Duodenal mucosa (tissue), 2 donors: ENCODE measurements around the gene MAIP1.

Experiments
- H3K27ac ChIP-seq: one replicate; pipeline ENCODE4 v1.7.0; 2013; ENCODE audit warnings: low read depth, low read length
- H3K27me3 ChIP-seq, 2 donors: one replicate each; pipeline ENCODE4 v1.7.0; 2013; ENCODE audit warnings: low read length in 2 of 2, control low read depth in 1 of 2; ENCODE audit not compliant: insufficient read depth in 2 of 2, control insufficient read depth in 1 of 2
- H3K36me3 ChIP-seq, 2 donors: one replicate each; pipeline ENCODE4 v1.7.0; 2013; ENCODE audit warnings: low read length in 2 of 2, control low read depth in 1 of 2; ENCODE audit not compliant: insufficient read depth in 2 of 2, control insufficient read depth in 1 of 2
- H3K4me1 ChIP-seq, 2 donors: one replicate each; pipeline ENCODE4 v1.7.0; 2013; ENCODE audit warnings: low read length in 2 of 2, control low read depth in 1 of 2; ENCODE audit not compliant: insufficient read depth in 2 of 2, control insufficient read depth in 1 of 2
- H3K4me3 ChIP-seq, 2 donors: one replicate each; pipeline ENCODE4 v1.7.0; 2013; ENCODE audit warnings: low read length in 2 of 2, low read depth in 1 of 2
- H3K9ac ChIP-seq, 2 donors: one replicate each; pipeline ENCODE4 v1.7.0; 2013; ENCODE audit warnings: low read length in 2 of 2, low read depth in 1 of 2
- H3K9me3 ChIP-seq, 2 donors: one replicate each; pipeline ENCODE4 v1.7.0; 2013; ENCODE audit warnings: low read length in 2 of 2, control low read depth in 1 of 2; ENCODE audit not compliant: control insufficient read depth in 1 of 2

The MAIP1 gene

DNA sequence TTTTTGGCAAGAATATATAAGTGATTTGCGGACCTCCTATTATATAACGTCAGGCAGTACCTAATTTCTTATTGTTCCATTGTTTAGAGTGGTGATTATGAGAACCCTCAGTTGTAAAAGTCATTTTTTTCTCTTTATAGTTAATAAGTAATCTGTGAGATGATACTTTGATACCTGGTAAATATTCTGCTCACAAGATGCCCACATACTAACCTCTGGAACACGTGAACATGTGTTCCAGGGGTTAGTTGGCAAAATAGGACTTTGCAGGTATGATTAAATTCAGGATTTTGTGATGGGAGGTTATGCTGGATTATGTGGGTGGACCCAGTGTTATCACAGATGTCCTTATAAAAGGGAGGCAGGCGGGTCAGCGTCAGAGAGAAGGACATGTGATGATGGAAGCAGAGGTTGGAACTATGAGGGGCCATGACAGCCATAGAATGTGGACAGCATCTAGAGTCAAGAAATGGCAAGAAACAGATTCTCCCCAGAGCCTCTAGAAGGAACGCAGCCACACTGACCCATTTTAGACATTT is 16.8 kb downstream of the MAIP1 start:
- Histone ChIP-seq H3K27me3 (no peaks in the 10 kb centered on the region), H3K9ac (peak overlapping the region in 1 of 2 donors; percentile 4), H3K4me1 (peaks cover 6 to 12% of the 10 kb centered on the region in 2 donors), H3K27ac (no peak overlapping the region), H3K9me3 (no peaks in the 10 kb centered on the region), H3K4me3 (no peak overlapping the region), H3K36me3 (no peaks in the 10 kb centered on the region)

GRCh38 chr2:199973703-199974102 is 18.3 kb downstream of the MAIP1 start:
- H3K27ac ChIP-seq: no peak overlapping the region
- no peaks in the 10 kb centered on the region for H3K27me3 ChIP-seq
- no peaks in the 10 kb centered on the region for H3K9me3 ChIP-seq
- H3K4me3 ChIP-seq: no peak overlapping the region
- no peak overlapping the region for H3K9ac ChIP-seq
- H3K36me3 ChIP-seq: no peaks in the 10 kb centered on the region
- peaks cover 9 to 23% of the 10 kb centered on the region in 2 donors for H3K4me1 ChIP-seq

- no peak overlapping the region for H3K27ac ChIP-seq
- H3K4me1 ChIP-seq: peaks cover 13 to 35% of the 10 kb centered on the region in 2 donors
- H3K4me3 ChIP-seq: no peak overlapping the region
- H3K9me3 ChIP-seq: no peaks in the 10 kb centered on the region
- H3K9ac ChIP-seq: no peak overlapping the region
- H3K27me3 ChIP-seq: no peaks in the 10 kb centered on the region
- no peaks in the 10 kb centered on the region for H3K36me3 ChIP-seq
Measured at GRCh38 chr2:199975273-199975895, 20.0 kb downstream of the MAIP1 start.

DNA sequence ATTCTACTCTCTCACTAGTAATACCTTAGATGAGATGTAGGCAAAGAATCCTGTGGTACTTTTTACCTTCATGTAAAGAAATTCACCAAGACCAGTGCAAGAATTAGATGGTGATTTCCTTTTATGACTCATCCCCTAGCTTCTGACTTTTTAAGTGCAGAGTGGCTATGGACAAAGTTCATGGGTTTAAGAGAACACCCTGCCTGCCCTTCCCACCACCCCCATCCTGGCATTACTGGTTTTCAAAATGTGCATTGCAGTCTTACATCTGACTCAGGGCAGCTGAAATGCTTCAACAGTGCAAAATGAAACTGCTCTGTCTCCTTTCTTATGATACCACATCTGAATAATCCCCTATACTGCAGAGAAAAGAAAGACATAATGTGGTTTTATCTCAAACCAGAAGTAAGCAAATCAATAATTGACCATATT is 22.6 kb downstream of the MAIP1 start:
- H3K9ac ChIP-seq: no peak overlapping the region
- no peaks in the 10 kb centered on the region for H3K36me3 ChIP-seq
- H3K4me3 ChIP-seq: peak overlapping the region; percentile 13 to 34
- no peaks in the 10 kb centered on the region for H3K27me3 ChIP-seq
- H3K9me3 ChIP-seq: no peaks in the 10 kb centered on the region
- peaks cover 8 to 23% of the 10 kb centered on the region in 2 donors for H3K4me1 ChIP-seq
- no peak overlapping the region for H3K27ac ChIP-seq

GRCh38 chr2:199979398-199979797 is 24.0 kb downstream of the MAIP1 start:
- no peak overlapping the region for H3K9ac ChIP-seq
- H3K27ac ChIP-seq: no peak overlapping the region
- no peaks in the 10 kb centered on the region for H3K36me3 ChIP-seq
- H3K4me3 ChIP-seq: peak overlapping the region in 1 of 2 donors; percentile 54
- no peaks in the 10 kb centered on the region for H3K9me3 ChIP-seq
- H3K27me3 ChIP-seq: no peaks in the 10 kb centered on the region
- H3K4me1 ChIP-seq: peaks cover 8 to 23% of the 10 kb centered on the region in 2 donors

DNA sequence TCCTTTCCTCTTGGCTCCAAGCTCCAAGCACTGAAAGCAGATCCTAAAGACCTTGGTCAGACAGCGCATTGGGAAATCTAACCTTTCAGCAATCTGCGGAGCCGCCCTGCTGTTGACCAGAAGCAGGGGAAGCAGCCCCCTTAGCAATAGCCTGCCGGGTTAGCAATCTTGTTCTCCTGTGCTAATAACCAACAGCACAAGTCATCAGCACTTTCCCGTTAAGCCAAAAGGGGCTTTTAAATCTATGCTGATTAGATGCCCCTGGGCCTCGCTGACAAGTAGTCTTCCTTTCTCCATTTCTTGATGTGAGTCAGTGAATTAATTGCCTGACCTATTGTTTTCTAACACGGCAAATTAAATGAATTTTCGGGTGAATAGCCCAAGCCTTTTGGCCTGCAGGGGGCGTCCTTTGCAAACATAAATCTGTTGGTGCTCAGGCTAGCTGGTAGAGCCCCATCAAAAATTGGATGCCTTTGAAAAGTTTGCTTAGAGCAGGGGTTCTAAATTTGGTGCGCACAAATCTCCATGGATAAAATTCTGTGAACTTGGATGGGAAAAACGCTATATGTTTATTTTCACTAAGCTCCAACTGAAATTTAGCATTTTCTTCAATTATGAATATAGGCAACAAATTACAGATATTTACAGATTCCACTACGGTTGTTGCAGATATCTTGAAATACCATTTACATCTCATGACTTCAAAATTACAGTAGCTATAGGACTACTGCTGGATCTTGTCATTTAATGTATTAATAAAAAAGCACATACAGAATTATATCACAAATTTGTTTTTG is 24.6 kb downstream of the MAIP1 start:
- Histone ChIP-seq H3K36me3 (no peaks in the 10 kb centered on the region), H3K9ac (peak overlapping the region in 1 of 2 donors; percentile 42), H3K4me3 (peak overlapping the region in 1 of 2 donors; percentile 54), H3K27ac (no peak overlapping the region), H3K4me1 (peaks cover 8 to 23% of the 10 kb centered on the region in 2 donors), H3K9me3 (no peaks in the 10 kb centered on the region), H3K27me3 (no peaks in the 10 kb centered on the region)

GRCh38 chr2:199982126-199982843 is 26.9 kb downstream of the MAIP1 start:
- H3K9me3 ChIP-seq: no peaks in the 10 kb centered on the region
- no peak overlapping the region for H3K27ac ChIP-seq
- no peaks in the 10 kb centered on the region for H3K27me3 ChIP-seq

GRCh38 chr2:199983534-199983933 is 28.2 kb downstream of the MAIP1 start:
- H3K9ac ChIP-seq: no peak overlapping the region
- H3K4me3 ChIP-seq: no peak overlapping the region
- no peak overlapping the region for H3K27ac ChIP-seq
- H3K27me3 ChIP-seq: no peaks in the 10 kb centered on the region
- H3K36me3 ChIP-seq: no peaks in the 10 kb centered on the region
- H3K4me1 ChIP-seq: peaks cover 5 to 13% of the 10 kb centered on the region in 2 donors
- no peaks in the 10 kb centered on the region for H3K9me3 ChIP-seq

More at GRCh38 chr2:199982126-199982843, 26.9 kb downstream of the MAIP1 start:
- no peak overlapping the region for H3K4me3 ChIP-seq
- no peaks in the 10 kb centered on the region for H3K36me3 ChIP-seq
- H3K4me1 ChIP-seq: peaks cover 8 to 23% of the 10 kb centered on the region in 2 donors
- H3K9ac ChIP-seq: no peak overlapping the region

DNA sequence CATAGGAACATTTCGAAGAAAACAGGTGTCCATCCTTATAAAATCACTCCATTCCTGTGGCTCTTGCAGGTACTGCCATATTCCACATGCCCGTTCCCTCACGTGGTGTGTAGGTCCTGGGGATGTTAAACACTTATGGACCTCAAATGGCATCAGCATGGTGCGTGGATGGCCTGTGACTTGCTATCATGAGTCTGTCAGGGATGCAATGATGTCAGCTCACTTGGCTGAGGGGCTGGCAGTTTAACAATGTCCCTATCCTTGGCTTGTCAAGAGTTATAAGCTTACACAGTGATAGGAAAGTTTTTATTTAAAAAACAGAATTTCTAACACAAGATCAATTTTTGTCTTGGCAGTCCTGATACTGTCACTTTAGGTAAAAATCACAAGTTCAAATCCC is 28.8 kb downstream of the MAIP1 start:
- Histone ChIP-seq H3K27ac (no peak overlapping the region), H3K36me3 (no peaks in the 10 kb centered on the region), H3K9me3 (no peaks in the 10 kb centered on the region), H3K4me1 (peaks cover 0 to 8% of the 10 kb centered on the region in 2 donors), H3K27me3 (no peaks in the 10 kb centered on the region), H3K9ac (no peak overlapping the region), H3K4me3 (no peak overlapping the region)

- H3K36me3 ChIP-seq: no peaks in the 10 kb centered on the region
- peaks cover 0 to 3% of the 10 kb centered on the region in 2 donors for H3K4me1 ChIP-seq
- no peaks in the 10 kb centered on the region for H3K27me3 ChIP-seq
- no peak overlapping the region for H3K9ac ChIP-seq
- H3K4me3 ChIP-seq: no peak overlapping the region
- no peak overlapping the region for H3K27ac ChIP-seq
- no peaks in the 10 kb centered on the region for H3K9me3 ChIP-seq
Measured at GRCh38 chr2:199984755-199985154, 29.4 kb downstream of the MAIP1 start.
